IMR-90 (cell line): Measurements from ENCODE around the gene KDR. TPM values are rescaled to one million over a fixed set of nuclear protein-coding genes. Genes with fewer than 3 reads are reported as not detected.

ENCODE experiments used
- ATAC-seq: fragments of 200-7000 bp; cut with Tn5 transposase; 2 replicates; pipeline ENCODE4 v1.9.1; 2020; ENCODE audit warnings: low read depth, mild to moderate bottlenecking, moderate library complexity
- BruUV-seq: library from RNA; stranded (reverse); fragments of 400-500 nt; replicated peaks from 2 replicates; lab custom pipeline; 2021; lab: Mats Ljungman, UMichigan
- CTCF ChIA-PET: fragments of 300-600 bp; formaldehyde crosslinking; extraction: SDS; loops from one replicate; lab custom pipeline; 2021; ENCODE audit warnings: antibody characterized with exemption; lab: Yijun Ruan, JAX
- POLR2A ChIA-PET: fragments of 300-600 bp; sonication (Branson Sonifier 250); formaldehyde crosslinking; loops from one replicate; lab custom pipeline; 2022; ENCODE audit warnings: antibody characterized with exemption; ENCODE audit not compliant: unreplicated experiment; lab: Charles Lee
- DNase-seq: peaks from one replicate; pipeline ENCODE4 v3.0.0; 2013
- H2AFZ ChIP-seq: replicated peaks from 2 replicates; pipeline ENCODE3; 2013; ENCODE audit warnings: low read length, mild to moderate bottlenecking; ENCODE audit not compliant: poor library complexity
- H2AK5ac ChIP-seq: 2 replicates; pipeline ENCODE4 v1.6.1; 2013; ENCODE audit warnings: low read depth, low read length, inconsistent platforms
- H2AK9ac ChIP-seq: replicated peaks from 2 replicates; pipeline ENCODE3; 2013; ENCODE audit warnings: mild to moderate bottlenecking, low read depth, low read length, moderate library complexity; ENCODE audit not compliant: poor library complexity
- H2BK120ac ChIP-seq: 2 replicates; pipeline ENCODE4 v1.6.1; 2013; ENCODE audit warnings: low read depth, low read length, inconsistent platforms
- H2BK15ac ChIP-seq: 3 replicates; pipeline ENCODE4 v1.6.1; 2013; ENCODE audit warnings: low read depth, low read length, inconsistent platforms
- H2BK20ac ChIP-seq: 2 replicates; pipeline ENCODE4 v1.6.1; 2013; ENCODE audit warnings: low read depth, mild to moderate bottlenecking, inconsistent platforms, low read length, moderate library complexity
- H2BK5ac ChIP-seq: 2 replicates; pipeline ENCODE4 v1.6.1; 2013; ENCODE audit warnings: mild to moderate bottlenecking, low read depth, low read length, inconsistent platforms; ENCODE audit not compliant: poor library complexity, severe bottlenecking
- H3K14ac ChIP-seq: replicated peaks from 2 replicates; pipeline ENCODE4 v1.6.1; 2013; ENCODE audit warnings: low read depth, low read length, inconsistent platforms
- H3K18ac ChIP-seq: 2 replicates; pipeline ENCODE4 v1.6.1; 2013; ENCODE audit warnings: low read depth, low read length, control low read depth
- H3K23ac ChIP-seq: 2 replicates; pipeline ENCODE4 v1.6.1; 2013; ENCODE audit warnings: low read depth, low read length, inconsistent platforms
- H3K27ac ChIP-seq: 2 replicates; pipeline ENCODE4 v1.5.1; 2013; ENCODE audit warnings: mild to moderate bottlenecking, control low read depth, low read length; ENCODE audit not compliant: insufficient read depth
- H3K27me3 ChIP-seq: 2 replicates; pipeline ENCODE4 v1.6.1; 2013; ENCODE audit warnings: low read length; ENCODE audit not compliant: control insufficient read depth, insufficient read depth
- H3K36me3 ChIP-seq: 2 replicates; pipeline ENCODE4 v1.6.1; 2013; ENCODE audit warnings: low read length, mixed read lengths; ENCODE audit not compliant: control insufficient read depth, insufficient read depth
- H3K4ac ChIP-seq: 2 replicates; pipeline ENCODE4 v1.6.1; 2013; ENCODE audit warnings: low read depth, low read length, inconsistent platforms
- H3K4me1 ChIP-seq: 2 replicates; pipeline ENCODE4 v1.6.1; 2013; ENCODE audit warnings: low read length, mixed read lengths; ENCODE audit not compliant: control insufficient read depth, insufficient read depth
- H3K4me2 ChIP-seq: 2 replicates; pipeline ENCODE4 v1.6.1; 2013; ENCODE audit warnings: low read depth, mild to moderate bottlenecking, control low read depth, low read length, moderate library complexity
- H3K4me3 ChIP-seq: 2 replicates; pipeline ENCODE4 v1.5.1; 2013; ENCODE audit warnings: low read depth, mild to moderate bottlenecking, control low read depth, low read length, moderate library complexity; ENCODE audit not compliant: insufficient read depth
- H3K56ac ChIP-seq: 2 replicates; pipeline ENCODE4 v1.6.1; 2013; ENCODE audit warnings: low read length, inconsistent platforms; ENCODE audit not compliant: insufficient read depth; ENCODE audit errors: extremely low read depth
- H3K79me1 ChIP-seq, 2 experiments: 2 replicates each; pipeline ENCODE4 v1.6.1; 2013; ENCODE audit warnings: low read length in 2 of 2, inconsistent platforms in 1 of 2, low read depth in 1 of 2
- H3K9ac ChIP-seq: 2 replicates; pipeline ENCODE4 v1.6.1; 2013; ENCODE audit warnings: low read depth, low read length, control low read depth
- H3K9me1 ChIP-seq: 2 replicates; pipeline ENCODE4 v1.6.1; 2013; ENCODE audit warnings: low read length, inconsistent platforms; ENCODE audit not compliant: insufficient read depth
- H3K9me3 ChIP-seq: 2 replicates; pipeline ENCODE4 v1.6.1; 2013; ENCODE audit warnings: low read length; ENCODE audit not compliant: control insufficient read depth, insufficient read depth
- H4K20me1 ChIP-seq: 2 replicates; pipeline ENCODE4 v1.6.1; 2013; ENCODE audit warnings: low read length, inconsistent platforms; ENCODE audit not compliant: insufficient read depth
- H4K5ac ChIP-seq: 2 replicates; pipeline ENCODE4 v1.6.1; 2013; ENCODE audit warnings: mild to moderate bottlenecking, low read depth, low read length, control low read depth
- H4K8ac ChIP-seq, 2 experiments: 2 replicates each; pipeline ENCODE4 v1.6.1; 2013; ENCODE audit warnings: low read depth in 2 of 2, low read length in 2 of 2, control low read depth in 1 of 2, inconsistent platforms in 1 of 2
- H4K91ac ChIP-seq: 2 replicates; pipeline ENCODE4 v1.6.1; 2013; ENCODE audit warnings: low read depth, low read length, inconsistent platforms; ENCODE audit not compliant: insufficient read depth
- CTCF ChIP-seq: conservative IDR thresholded peaks from 2 replicates; pipeline ENCODE4 v1.5.1; 2012; ENCODE audit warnings: mild to moderate bottlenecking, low read depth, low read length, improper control_type of control experiment
- MXI1 ChIP-seq: IDR thresholded peaks from 2 replicates; pipeline ENCODE4 v1.6.1; 2012; ENCODE audit warnings: low read depth, mild to moderate bottlenecking, low read length, moderate library complexity, borderline replicate concordance
- NFE2L2 ChIP-seq: fragments of 150-350 bp; IDR thresholded peaks from 2 replicates; pipeline ENCODE4 v1.6.1; 2016; ENCODE audit warnings: low read depth, mild to moderate bottlenecking, low read length
- RCOR1 ChIP-seq: IDR thresholded peaks from 2 replicates; pipeline ENCODE4 v1.6.1; 2012; ENCODE audit warnings: mild to moderate bottlenecking, low read length, improper control_type of control experiment; ENCODE audit not compliant: insufficient replicate concordance
- RFX5 ChIP-seq: IDR thresholded peaks from 2 replicates; pipeline ENCODE4 v1.8.0; 2012; ENCODE audit warnings: low read depth, mild to moderate bottlenecking, low read length, moderate library complexity
- WGBS, 2 experiments: methylation state at CpG; one replicate each; pipeline versions ENCODE4 v1.1.5 to v1.1.7; 2013; ENCODE audit warnings: missing lambda C conversion rate in 2 of 2; ENCODE audit not compliant: insufficient read length in 1 of 2; ENCODE audit errors: extremely low coverage in 2 of 2; 5-methylcytosine and 5-hydroxymethylcytosine counted together
- dilution Hi-C: fragments of 300-500 bp; cut with HindIII; formaldehyde crosslinking; loops from one replicate; pipeline ENCODE4 v1.14.3; 2018; ENCODE audit warnings: low sequenced_read_pairs; ENCODE audit not compliant: unreplicated experiment
- in situ Hi-C: fragments of 300-500 bp; cut with MboI; formaldehyde crosslinking; loops from 3 replicates; pipeline ENCODE4 v1.14.3; 2019; ENCODE audit warnings: low sequenced_read_pairs, inconsistent platforms, mixed read lengths
- intact Hi-C: fragments of 100-400 bp; cut with micrococcal nuclease; formaldehyde crosslinking; loops from 2 replicates; pipeline ENCODE4 v1.10.0; 2022
- polyA plus RNA-seq, 3 experiments: library from polyadenylated mRNA; depleted of rRNA; stranded (reverse); fragments of >200 nt; gene quantifications; 2 replicates each; pipeline ENCODE4 v1.2.3, GENCODE V29; 2012; ENCODE audit warnings: low replicate concordance in 1 of 3
- total RNA-seq: library from RNA; depleted of rRNA; stranded (reverse); fragments of >200 nt; gene quantifications from 2 replicates; pipeline ENCODE4 v1.2.3, GENCODE V29; 2012

Gene KDR
- total and polyA plus RNA-seq, 2 of the 4 experiments (the other 2 are of a cell fraction): not detected

- Histone ChIP-seq H4K5ac (no peak overlapping the region), H3K9me3 (no peaks in the 10 kb centered on the region), H3K18ac (no peak overlapping the region), H3K4me2 (no peak overlapping the region), H3K4me1 (no peaks in the 10 kb centered on the region), H3K36me3 (no peaks in the 10 kb centered on the region), H2BK20ac (no peak overlapping the region), H3K23ac (no peak overlapping the region), H3K4ac (no peak overlapping the region), H3K9me1 (no peaks in the 10 kb centered on the region), H2BK120ac (no peak overlapping the region), H4K91ac (no peak overlapping the region), H4K20me1 (no peaks in the 10 kb centered on the region), H2AFZ (no peak overlapping the region), H3K4me3 (no peak overlapping the region), H3K27ac (no peak overlapping the region), H2BK5ac (no peak overlapping the region), H4K8ac (no peak overlapping the region), H2BK15ac (no peak overlapping the region), H2AK9ac (no peak overlapping the region), H3K79me1 (no peaks in the 10 kb centered on the region), H2AK5ac (no peak overlapping the region), H3K14ac (no peak overlapping the region), H3K9ac (no peak overlapping the region), H3K27me3 (peaks cover 9% of the 10 kb centered on the region), H3K56ac (no peak overlapping the region)
- ChIA-PET POLR2A (no interaction called here), CTCF (no interaction called here)
- in situ Hi-C loops: no loop called here
- dilution Hi-C loops: no loop called here
- WGBS, 2 experiments: no CpG with 5 or more reads among the region's 2 CpGs
- intact Hi-C loops: no loop called here
- ATAC-seq: no peak
- DNase-seq: no peak
- no TSS peak for BruUV-seq
- TF ChIP-seq CTCF (no peak), RCOR1 (no peak), NFE2L2 (no peak), RFX5 (no peak), MXI1 (no peak)
Measured at GRCh38 chr4:55082756-55083155, 42.6 kb downstream of the KDR start.
